IPS DF 4.7 (cell line): Measurements from ENCODE around the gene PDZD11.
"Not testable (repeated sequence)": the region's sequence is repeated elsewhere in the genome, so short reads cannot be mapped to it uniquely, and the experiment has no call there.

Experiments used
- DNase-seq: peaks from one replicate; pipeline ENCODE4 v3.0.0-alpha.2; 2013; ENCODE audit warnings: low spot score; ENCODE audit errors: extremely low read depth

Gene PDZD11

GRCh38 chrX:70289793-70290770 is at the start of gene PDZD11, which contains the start of gene KIF4A:
Gene PDZD11 (minus strand): TSS chrX:70289927. CDS start chrX:70289341, 586 bp downstream.
Gene KIF4A (plus strand): TSS chrX:70290104. CDS start chrX:70290459, 355 bp downstream.
- peak; percentile 25 for DNase-seq

GRCh38 chrX:70338290-70338689 is 48.6 kb upstream of the PDZD11 start:
- DNase-seq = no peak

GRCh38 chrX:70336767-70337166 is 47.0 kb upstream of the PDZD11 start:
- DNase-seq = no peak

DNA sequence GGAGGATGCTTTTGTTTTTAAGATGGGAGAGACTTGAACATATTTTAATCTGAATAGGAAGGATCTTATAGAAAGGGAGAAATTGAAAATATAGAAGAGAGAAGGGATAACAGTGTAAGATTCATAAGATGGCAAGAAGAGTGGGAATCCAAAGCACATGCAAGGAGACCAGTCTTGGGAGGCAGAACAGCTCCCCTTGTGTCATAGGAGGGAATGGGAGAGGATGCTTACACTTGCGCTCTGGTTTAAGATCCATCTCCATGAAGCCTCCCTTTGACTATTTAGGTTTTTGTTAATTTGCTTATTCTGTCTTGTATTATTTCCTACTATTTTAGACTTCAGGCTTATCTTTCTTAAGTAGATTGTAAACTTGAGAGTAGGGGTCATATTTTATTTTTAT is 42.9 kb upstream of the PDZD11 start:
- DNase-seq = no peak

GRCh38 chrX:70331161-70331560 is 41.4 kb upstream of the PDZD11 start:
- no peak for DNase-seq

DNA sequence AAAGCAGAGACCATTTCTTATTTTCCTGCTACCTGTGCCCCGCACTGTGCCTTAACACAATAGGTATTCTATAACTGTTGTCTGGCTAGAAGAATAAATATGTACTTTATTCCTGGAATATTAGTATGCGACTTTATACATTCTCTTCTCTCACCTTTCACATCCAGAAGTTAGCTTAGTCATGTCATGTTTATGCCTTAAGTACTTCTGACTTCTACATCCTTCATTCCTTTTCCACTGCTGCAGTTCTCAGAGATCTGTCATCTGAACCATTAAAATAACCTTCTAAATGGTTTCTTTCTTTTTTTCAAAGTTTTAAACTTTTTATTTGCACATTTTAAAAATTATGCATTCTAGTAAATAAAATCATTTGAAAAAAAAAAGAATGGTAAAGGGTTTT is 34.6 kb upstream of the PDZD11 start:
- no peak for DNase-seq

- not testable (repeated sequence) for DNase-seq
Observed at GRCh38 chrX:70323628-70324027, 33.9 kb upstream of the PDZD11 start.

- no peak for DNase-seq
Observed at GRCh38 chrX:70322784-70323183, 33.1 kb upstream of the PDZD11 start.

- DNase-seq = no peak
Observed at GRCh38 chrX:70313503-70313902, 23.8 kb upstream of the PDZD11 start.

- no peak for DNase-seq
Observed at GRCh38 chrX:70301716-70302115, 12.0 kb upstream of the PDZD11 start.

DNA sequence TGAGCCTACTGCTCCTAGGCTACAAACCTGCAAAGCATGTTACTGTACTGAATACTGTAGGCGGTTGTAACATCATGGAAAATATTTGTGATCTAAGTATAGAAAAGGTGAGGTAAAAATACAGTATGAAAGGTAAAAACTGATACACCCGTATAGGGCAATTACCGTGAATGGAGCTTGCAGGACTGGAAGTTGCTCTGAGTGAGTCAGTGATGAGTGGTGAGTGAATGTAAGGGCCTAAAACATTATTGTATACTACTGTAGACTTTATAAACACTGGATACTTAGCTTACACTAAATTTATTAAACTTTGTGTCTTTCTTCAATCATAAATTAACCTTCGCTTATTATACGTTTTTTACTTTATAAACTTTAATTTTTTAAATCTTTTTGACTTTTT is 3.9 kb upstream of the PDZD11 start:
- DNase-seq = no peak

DNA sequence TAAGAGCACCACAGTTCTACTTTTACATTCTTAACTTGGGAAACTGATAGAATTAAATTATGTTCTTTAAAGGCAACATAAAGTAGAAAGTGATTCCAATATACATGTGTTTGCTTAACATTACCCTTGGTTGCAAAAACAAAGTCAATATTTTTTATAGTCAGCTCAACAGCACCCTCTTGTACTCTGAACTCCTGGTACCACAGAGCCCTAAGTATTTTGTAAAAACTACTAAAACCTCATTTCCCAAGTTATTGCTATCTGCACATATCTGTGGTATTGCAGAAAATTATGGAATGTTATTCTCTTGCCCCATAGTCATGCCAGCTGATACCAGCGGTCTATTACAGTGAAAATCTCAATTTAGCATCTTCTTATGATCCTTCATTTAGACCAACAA is 3.1 kb upstream of the PDZD11 start:
- no peak for DNase-seq

GRCh38 chrX:70289168-70289792 is 447 bp downstream of the PDZD11 start:
- DNase-seq = no peak

- no peak for DNase-seq
Observed at GRCh38 chrX:70281951-70282350, 7.8 kb downstream of the PDZD11 start, which contains the start of gene RAB41. Gene RAB41 (plus strand): TSS chrX:70282172. CDS start chrX:70282218, 46 bp downstream.

DNA sequence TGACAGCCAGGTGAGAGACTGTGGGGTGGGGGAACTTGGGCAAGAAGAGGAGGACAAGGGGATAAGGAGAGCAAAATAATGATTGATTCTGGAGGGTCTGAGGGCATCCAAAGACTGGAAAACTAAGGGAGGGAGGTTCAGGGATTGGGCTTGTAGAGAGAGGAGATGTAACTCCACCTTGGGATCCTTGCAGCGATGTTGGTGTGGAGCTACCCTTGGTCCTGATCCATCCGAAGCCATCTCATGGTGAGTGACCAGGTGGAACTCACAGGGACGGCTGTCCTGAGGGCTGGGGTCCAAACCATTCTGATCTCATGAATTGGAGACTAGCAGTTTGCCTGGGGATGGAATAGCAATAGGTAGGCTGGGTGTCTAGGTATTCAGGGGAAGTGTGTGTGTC is 9.2 kb downstream of the PDZD11 start:
- no peak for DNase-seq

- no peak for DNase-seq
Observed at GRCh38 chrX:70279081-70279480, 10.6 kb downstream of the PDZD11 start.

GRCh38 chrX:70274029-70274428 is 15.7 kb downstream of the PDZD11 start:
- DNase-seq = not testable (repeated sequence)

GRCh38 chrX:70268034-70268433 is 21.7 kb downstream of the PDZD11 start, which contains the start of gene ARR3:
Gene ARR3 (plus strand): TSS chrX:70268334. CDS start chrX:70269386, 1,052 bp downstream.
- no peak for DNase-seq

GRCh38 chrX:70264784-70265183 is 24.9 kb downstream of the PDZD11 start:
- DNase-seq = no peak

DNA sequence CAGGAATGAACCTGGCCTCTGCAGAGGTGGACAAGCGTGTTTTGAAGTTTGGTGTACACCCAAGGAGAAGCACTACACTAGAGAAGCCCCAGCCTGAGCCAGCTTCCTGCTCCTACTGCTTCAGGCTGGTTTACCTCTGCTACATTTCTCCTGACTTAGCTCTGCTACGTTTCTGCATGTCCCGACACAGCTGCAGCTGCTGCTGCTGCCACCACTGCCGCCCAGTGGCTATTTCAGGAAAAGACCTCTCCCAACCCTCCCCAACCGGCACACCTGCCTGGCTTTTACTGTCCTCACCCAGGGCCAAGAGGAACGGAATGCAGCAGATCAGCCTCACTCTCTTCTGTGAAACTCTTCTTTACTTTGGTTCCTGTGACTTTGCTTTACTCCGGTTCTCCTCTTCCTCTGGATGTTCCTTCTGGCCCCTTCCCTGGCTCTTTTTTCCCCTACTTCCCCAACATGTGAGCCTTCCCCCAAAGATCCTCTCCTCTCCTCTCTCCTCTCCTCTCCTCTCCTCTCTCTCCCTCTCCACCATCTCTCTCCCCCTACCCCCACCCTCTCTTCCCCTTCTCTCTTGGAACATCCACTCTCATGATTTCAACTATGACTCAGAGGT is 26.7 kb downstream of the PDZD11 start:
- DNase-seq = peak; percentile 36

GRCh38 chrX:70260104-70260503 is 29.6 kb downstream of the PDZD11 start, which contains the start of gene P2RY4:
Gene P2RY4 (minus strand): TSS chrX:70260204. CDS start chrX:70259624, 580 bp downstream.
- DNase-seq = no peak
